ENCODE results near the gene RAB3A.
A peak's percentile ranks its signal among the peaks of the same experiment; 100 is the strongest.

Gene RAB3A

GRCh38 chr19:18194554-18195238, 9.1 kb downstream of the RAB3A start:
- H3K4me1 Mint-ChIP-seq (ENCODE audit: low read depth): peaks cover 25% of the 10 kb centered on the region
- H3K4me3 Mint-ChIP-seq: peak overlapping the region; percentile 88
- no peaks in the 10 kb centered on the region for H3K27me3 Mint-ChIP-seq
- peak; percentile 58 for DNase-seq
- H3K9me3 Mint-ChIP-seq: no peaks in the 10 kb centered on the region
- peak overlapping the region; percentile 93 for H3K27ac Mint-ChIP-seq
- H3K36me3 Mint-ChIP-seq (ENCODE audit: low read depth): peaks cover 52% of the 10 kb centered on the region

- Mint-ChIP-seq H3K27ac (peak overlapping the region; percentile 93), H3K4me1 (ENCODE audit: low read depth) (peaks cover 25% of the 10 kb centered on the region), H3K9me3 (no peaks in the 10 kb centered on the region), H3K36me3 (ENCODE audit: low read depth) (peaks cover 47% of the 10 kb centered on the region), H3K4me3 (peak overlapping the region; percentile 88), H3K27me3 (no peaks in the 10 kb centered on the region)
- no peak for DNase-seq
Measured at GRCh38 chr19:18194181-18194530, 9.7 kb downstream of the RAB3A start.

GRCh38 chr19:18193388-18194180, 10.3 kb downstream of the RAB3A start:
- Mint-ChIP-seq H3K4me1 (ENCODE audit: low read depth) (peaks cover 25% of the 10 kb centered on the region), H3K27ac (peak overlapping the region; percentile 93)
- peak; percentile 37 for DNase-seq

GRCh38 chr19:18192673-18193387, 11.0 kb downstream of the RAB3A start, which contains the start of gene MPV17L2:
Gene MPV17L2, plus strand, starts transcription at chr19:18193218. Its CDS starts 64 bp downstream, at chr19:18193282.
- DNase-seq: peak; percentile 96
- Mint-ChIP-seq H3K27ac (peak within 1 kb of the TSS; percentile 93), H3K27me3 (no peaks in the 10 kb centered on the region), H3K4me3 (peak within 1 kb of the TSS; percentile 88), H3K9me3 (no peaks in the 10 kb centered on the region), H3K36me3 (ENCODE audit: low read depth) (peaks cover 34% of the 10 kb centered on the region), H3K4me1 (ENCODE audit: low read depth) (peaks cover 25% of the 10 kb centered on the region)

More at GRCh38 chr19:18193388-18194180, 10.3 kb downstream of the RAB3A start:
- H3K36me3 Mint-ChIP-seq (ENCODE audit: low read depth): peaks cover 41% of the 10 kb centered on the region
- H3K27me3 Mint-ChIP-seq: no peaks in the 10 kb centered on the region
- H3K9me3 Mint-ChIP-seq: no peaks in the 10 kb centered on the region
- peak overlapping the region; percentile 88 for H3K4me3 Mint-ChIP-seq

GRCh38 chr19:18191640-18192062, 12.2 kb downstream of the RAB3A start:
- H3K4me3 Mint-ChIP-seq: peak overlapping the region; percentile 88
- peaks cover 25% of the 10 kb centered on the region for H3K4me1 Mint-ChIP-seq (ENCODE audit: low read depth)
- no peak for DNase-seq
- H3K27ac Mint-ChIP-seq: peak overlapping the region; percentile 93
- no peaks in the 10 kb centered on the region for H3K9me3 Mint-ChIP-seq
- H3K36me3 Mint-ChIP-seq (ENCODE audit: low read depth): peaks cover 27% of the 10 kb centered on the region
- no peaks in the 10 kb centered on the region for H3K27me3 Mint-ChIP-seq

GRCh38 chr19:18190278-18190677, 13.6 kb downstream of the RAB3A start:
- H3K9me3 Mint-ChIP-seq: no peaks in the 10 kb centered on the region
- H3K27ac Mint-ChIP-seq: peak overlapping the region; percentile 11
- H3K36me3 Mint-ChIP-seq (ENCODE audit: low read depth): peaks cover 17% of the 10 kb centered on the region
- no peaks in the 10 kb centered on the region for H3K27me3 Mint-ChIP-seq
- peaks cover 25% of the 10 kb centered on the region for H3K4me1 Mint-ChIP-seq (ENCODE audit: low read depth)
- H3K4me3 Mint-ChIP-seq: no peak overlapping the region
- DNase-seq: no peak

- no peak for DNase-seq
- no peaks in the 10 kb centered on the region for H3K4me1 Mint-ChIP-seq (ENCODE audit: low read depth)
- H3K36me3 Mint-ChIP-seq (ENCODE audit: low read depth): no peaks in the 10 kb centered on the region
- H3K9me3 Mint-ChIP-seq: no peaks in the 10 kb centered on the region
- no peak overlapping the region for H3K27ac Mint-ChIP-seq
- H3K27me3 Mint-ChIP-seq: no peaks in the 10 kb centered on the region
- no peak overlapping the region for H3K4me3 Mint-ChIP-seq
Measured at GRCh38 chr19:18185538-18185937, 18.3 kb downstream of the RAB3A start.

- H3K36me3 Mint-ChIP-seq (ENCODE audit: low read depth): no peaks in the 10 kb centered on the region
- H3K27ac Mint-ChIP-seq: no peak overlapping the region
- no peaks in the 10 kb centered on the region for H3K9me3 Mint-ChIP-seq
- no peak overlapping the region for H3K4me3 Mint-ChIP-seq
- H3K4me1 Mint-ChIP-seq (ENCODE audit: low read depth): no peaks in the 10 kb centered on the region
- no peak for DNase-seq
- H3K27me3 Mint-ChIP-seq: no peaks in the 10 kb centered on the region
Measured at GRCh38 chr19:18183529-18183928, 20.3 kb downstream of the RAB3A start.

GRCh38 chr19:18179957-18180356, 23.9 kb downstream of the RAB3A start:
- Mint-ChIP-seq H3K4me3 (no peak overlapping the region), H3K9me3 (no peaks in the 10 kb centered on the region), H3K4me1 (ENCODE audit: low read depth) (peaks cover 2% of the 10 kb centered on the region), H3K36me3 (ENCODE audit: low read depth) (peaks cover 17% of the 10 kb centered on the region), H3K27me3 (no peaks in the 10 kb centered on the region), H3K27ac (no peak overlapping the region)
- no peak for DNase-seq

- no peak for DNase-seq
- Mint-ChIP-seq H3K9me3 (no peaks in the 10 kb centered on the region), H3K4me3 (no peak overlapping the region), H3K27me3 (no peaks in the 10 kb centered on the region), H3K27ac (no peak overlapping the region), H3K36me3 (ENCODE audit: low read depth) (peaks cover 28% of the 10 kb centered on the region), H3K4me1 (ENCODE audit: low read depth) (peaks cover 22% of the 10 kb centered on the region)
Measured at GRCh38 chr19:18176367-18177310, 27.2 kb downstream of the RAB3A start.

- Mint-ChIP-seq H3K9me3 (no peaks in the 10 kb centered on the region), H3K36me3 (ENCODE audit: low read depth) (peaks cover 42% of the 10 kb centered on the region), H3K4me1 (ENCODE audit: low read depth) (peaks cover 22% of the 10 kb centered on the region), H3K4me3 (peak overlapping the region; percentile 86), H3K27ac (no peak overlapping the region), H3K27me3 (no peaks in the 10 kb centered on the region)
- no peak for DNase-seq
Measured at GRCh38 chr19:18174983-18175382, 28.9 kb downstream of the RAB3A start.

- Mint-ChIP-seq H3K36me3 (ENCODE audit: low read depth) (peaks cover 51% of the 10 kb centered on the region), H3K9me3 (no peaks in the 10 kb centered on the region), H3K27me3 (no peaks in the 10 kb centered on the region), H3K4me1 (ENCODE audit: low read depth) (peaks cover 22% of the 10 kb centered on the region), H3K4me3 (peak within 1 kb of the TSS; percentile 86), H3K27ac (peak within 1 kb of the TSS; percentile 85)
- DNase-seq: peak; percentile 81
Measured at GRCh38 chr19:18173572-18174288, 30.1 kb downstream of the RAB3A start, which contains the start of gene IFI30. Gene IFI30, plus strand, starts transcription at chr19:18173813. Its CDS starts 29 bp downstream, at chr19:18173842.

GRCh38 chr19:18173054-18173571, 30.7 kb downstream of the RAB3A start:
- Mint-ChIP-seq H3K27me3 (no peaks in the 10 kb centered on the region), H3K9me3 (no peaks in the 10 kb centered on the region), H3K4me1 (ENCODE audit: low read depth) (peaks cover 22% of the 10 kb centered on the region), H3K4me3 (peak overlapping the region; percentile 86), H3K36me3 (ENCODE audit: low read depth) (peaks cover 55% of the 10 kb centered on the region), H3K27ac (peak overlapping the region; percentile 76)
- no peak for DNase-seq
